DND-41 (cell line): ENCODE measurements around the gene ZNF326.
"Not testable (repeated sequence)": the region's sequence is repeated elsewhere in the genome, so short reads cannot be mapped to it uniquely, and the experiment has no call there.

Experiments used
- ATAC-seq: fragments of 200-7000 bp; cut with Tn5 transposase; 3 replicates; pipeline ENCODE4 v1.9.1; 2021; ENCODE audit warnings: low read depth; ENCODE audit not compliant: insufficient read depth
- DNase-seq: peaks from one replicate; pipeline ENCODE4 v3.0.0-alpha.2; 2020
- H2AFZ ChIP-seq: 2 replicates; pipeline ENCODE4 v1.6.0; 2012; ENCODE audit warnings: low read depth, low read length
- H3K27ac ChIP-seq: 2 replicates; pipeline ENCODE4 v1.5.1; 2012; ENCODE audit warnings: low read length, inconsistent platforms
- H3K27me3 ChIP-seq: fragments of 200-600 bp; sonication (generic); 2 replicates; pipeline ENCODE4 v1.6.0; 2012; ENCODE audit warnings: low read length, mild to moderate bottlenecking, inconsistent platforms; ENCODE audit not compliant: insufficient read depth, poor library complexity
- H3K36me3 ChIP-seq: 2 replicates; pipeline ENCODE4 v1.5.1; 2012; ENCODE audit warnings: low read length, inconsistent platforms; ENCODE audit not compliant: insufficient read depth
- H3K4me1 ChIP-seq: 2 replicates; pipeline ENCODE4 v1.5.1; 2012; ENCODE audit warnings: mild to moderate bottlenecking, low read length; ENCODE audit not compliant: insufficient read depth
- H3K4me2 ChIP-seq: 2 replicates; pipeline ENCODE4 v1.6.0; 2012; ENCODE audit warnings: mild to moderate bottlenecking, moderate library complexity, low read length, inconsistent platforms; ENCODE audit not compliant: insufficient read depth
- H3K4me3 ChIP-seq, 2 experiments: fragments of 200-600 bp in 1 of 2; shearing (Covaris generic) in 1 of 2; 2 replicates each; pipeline ENCODE4 v1.5.1; 2012 to 2016; ENCODE audit warnings: inconsistent platforms in 2 of 2, low read length in 2 of 2, mild to moderate bottlenecking in 2 of 2, low read depth in 1 of 2, moderate library complexity in 1 of 2
- H3K79me2 ChIP-seq: 2 replicates; pipeline ENCODE4 v1.6.0; 2012; ENCODE audit warnings: low read length, inconsistent platforms; ENCODE audit not compliant: insufficient read depth
- H3K9ac ChIP-seq: 2 replicates; pipeline ENCODE4 v1.6.0; 2012; ENCODE audit warnings: low read depth, mild to moderate bottlenecking, inconsistent platforms, low read length, moderate library complexity
- H3K9me3 ChIP-seq: 2 replicates; pipeline ENCODE4 v1.5.1; 2012; ENCODE audit warnings: low read length, moderate library complexity, mild to moderate bottlenecking, inconsistent platforms; ENCODE audit not compliant: insufficient read depth, severe bottlenecking
- H4K20me1 ChIP-seq: 2 replicates; pipeline ENCODE4 v1.6.0; 2012; ENCODE audit warnings: low read length; ENCODE audit not compliant: insufficient read depth
- EZH2 ChIP-seq: IDR thresholded peaks from 3 replicates; pipeline ENCODE4 v1.6.1; 2012; ENCODE audit warnings: borderline replicate concordance, low read depth, mild to moderate bottlenecking, moderate library complexity, low read length, inconsistent platforms; ENCODE audit not compliant: severe bottlenecking
- TF ChIP-seq, protein P1 (sequence below): IDR thresholded peaks from 2 replicates; pipeline ENCODE4 v1.5.1; 2012; ENCODE audit warnings: borderline replicate concordance, low read length, moderate library complexity, mild to moderate bottlenecking; ENCODE audit not compliant: poor library complexity, severe bottlenecking; ENCODE audit errors: extremely low read depth

ZNF326 gene

GRCh38 chr1:90045853-90046563 is 51.1 kb downstream of the ZNF326 start:
- H3K27ac ChIP-seq: no peak overlapping the region
- H3K36me3 ChIP-seq: no peaks in the 10 kb centered on the region
- H3K4me1 ChIP-seq: no peaks in the 10 kb centered on the region
- ATAC-seq: peak; percentile 80
- no peaks in the 10 kb centered on the region for H3K27me3 ChIP-seq
- no peak overlapping the region for H3K4me3 ChIP-seq
- H3K9ac ChIP-seq: no peak overlapping the region
- no peak overlapping the region for H3K4me2 ChIP-seq
- H3K79me2 ChIP-seq: no peaks in the 10 kb centered on the region
- H2AFZ ChIP-seq: no peak overlapping the region
- peak; percentile 53 for DNase-seq
- no peaks in the 10 kb centered on the region for H3K9me3 ChIP-seq
- TF ChIP-seq EZH2: no peak
- TF ChIP-seq, protein P1, sequence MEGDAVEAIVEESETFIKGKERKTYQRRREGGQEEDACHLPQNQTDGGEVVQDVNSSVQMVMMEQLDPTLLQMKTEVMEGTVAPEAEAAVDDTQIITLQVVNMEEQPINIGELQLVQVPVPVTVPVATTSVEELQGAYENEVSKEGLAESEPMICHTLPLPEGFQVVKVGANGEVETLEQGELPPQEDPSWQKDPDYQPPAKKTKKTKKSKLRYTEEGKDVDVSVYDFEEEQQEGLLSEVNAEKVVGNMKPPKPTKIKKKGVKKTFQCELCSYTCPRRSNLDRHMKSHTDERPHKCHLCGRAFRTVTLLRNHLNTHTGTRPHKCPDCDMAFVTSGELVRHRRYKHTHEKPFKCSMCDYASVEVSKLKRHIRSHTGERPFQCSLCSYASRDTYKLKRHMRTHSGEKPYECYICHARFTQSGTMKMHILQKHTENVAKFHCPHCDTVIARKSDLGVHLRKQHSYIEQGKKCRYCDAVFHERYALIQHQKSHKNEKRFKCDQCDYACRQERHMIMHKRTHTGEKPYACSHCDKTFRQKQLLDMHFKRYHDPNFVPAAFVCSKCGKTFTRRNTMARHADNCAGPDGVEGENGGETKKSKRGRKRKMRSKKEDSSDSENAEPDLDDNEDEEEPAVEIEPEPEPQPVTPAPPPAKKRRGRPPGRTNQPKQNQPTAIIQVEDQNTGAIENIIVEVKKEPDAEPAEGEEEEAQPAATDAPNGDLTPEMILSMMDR: peak; percentile 78
- H4K20me1 ChIP-seq: no peaks in the 10 kb centered on the region

DNA sequence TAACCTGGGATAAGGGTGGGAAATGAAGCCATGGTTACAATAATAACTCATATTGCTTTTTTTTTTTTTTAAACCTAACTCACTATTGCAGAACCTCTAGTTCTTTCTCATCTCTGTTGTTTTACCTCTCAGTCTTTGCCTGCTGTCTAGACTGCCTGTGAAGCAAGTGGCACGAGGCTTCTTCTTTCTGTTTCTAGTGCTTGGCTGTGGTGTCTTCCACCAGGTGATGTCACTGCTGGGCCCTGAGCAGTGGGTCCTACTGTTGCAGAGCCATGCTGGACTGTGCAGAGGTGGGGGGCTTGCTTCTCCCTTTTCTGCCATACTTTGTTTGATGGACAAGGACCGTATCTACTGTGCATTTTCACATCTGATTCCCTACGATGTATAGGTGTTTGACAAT is 51.7 kb downstream of the ZNF326 start:
- H2AFZ ChIP-seq: no peak overlapping the region
- no peaks in the 10 kb centered on the region for H4K20me1 ChIP-seq
- ATAC-seq (no peak; the same call in 2 of the 3 replicates), DNase-seq (no peak)
- no peaks in the 10 kb centered on the region for H3K79me2 ChIP-seq
- no peak overlapping the region for H3K4me3 ChIP-seq
- H3K9ac ChIP-seq: no peak overlapping the region
- H3K9me3 ChIP-seq: no peaks in the 10 kb centered on the region
- H3K36me3 ChIP-seq: no peaks in the 10 kb centered on the region
- TF ChIP-seq, protein P1: no peak
- no peak for TF ChIP-seq EZH2
- H3K27me3 ChIP-seq: no peaks in the 10 kb centered on the region
- H3K27ac ChIP-seq: no peak overlapping the region
- no peak overlapping the region for H3K4me2 ChIP-seq
- H3K4me1 ChIP-seq: no peaks in the 10 kb centered on the region

DNA sequence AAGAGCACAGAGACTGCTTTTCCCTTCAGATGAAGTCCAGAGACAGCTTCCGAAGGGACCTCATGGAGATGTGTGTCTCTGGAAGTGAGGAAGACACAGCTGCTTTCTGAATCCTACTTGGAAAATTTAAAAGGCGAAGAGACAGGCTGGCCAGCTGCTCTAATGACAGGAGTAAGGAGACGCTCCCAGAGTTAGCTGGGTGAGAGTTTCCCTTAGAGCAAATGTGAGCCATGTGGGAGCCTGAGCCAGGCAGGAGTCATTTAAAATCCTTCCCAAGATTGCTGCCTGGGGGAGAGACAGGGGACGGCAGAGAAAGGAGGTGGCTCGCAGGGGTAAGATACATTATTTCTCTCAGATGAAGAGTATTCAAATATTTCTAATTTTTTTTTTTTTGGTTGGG is 53.1 kb downstream of the ZNF326 start:
- Histone ChIP-seq H3K9ac (no peak overlapping the region), H3K4me1 (no peaks in the 10 kb centered on the region), H3K4me2 (no peak overlapping the region), H2AFZ (no peak overlapping the region), H3K27me3 (no peaks in the 10 kb centered on the region), H3K4me3 (no peak overlapping the region), H3K9me3 (no peaks in the 10 kb centered on the region), H3K36me3 (no peaks in the 10 kb centered on the region), H4K20me1 (no peaks in the 10 kb centered on the region), H3K27ac (no peak overlapping the region), H3K79me2 (no peaks in the 10 kb centered on the region)
- ATAC-seq (no peak), DNase-seq (no peak)
- TF ChIP-seq, protein P1: no peak
- no peak for TF ChIP-seq EZH2

GRCh38 chr1:90062700-90063643 is 68.1 kb downstream of the ZNF326 start:
- H3K4me3 ChIP-seq, H4K20me1 ChIP-seq, H2AFZ ChIP-seq, H3K27ac ChIP-seq, DNase-seq, ATAC-seq, H3K4me2 ChIP-seq, H3K36me3 ChIP-seq, H3K79me2 ChIP-seq, H3K27me3 ChIP-seq, H3K9ac ChIP-seq, H3K4me1 ChIP-seq, H3K9me3 ChIP-seq: not testable (repeated sequence)

GRCh38 chr1:90064109-90064508 is 69.2 kb downstream of the ZNF326 start:
- not testable (repeated sequence) for ATAC-seq, H3K36me3 ChIP-seq, H2AFZ ChIP-seq, H4K20me1 ChIP-seq, DNase-seq, H3K4me3 ChIP-seq, H3K4me1 ChIP-seq, H3K27me3 ChIP-seq, H3K79me2 ChIP-seq, H3K27ac ChIP-seq, H3K9ac ChIP-seq, H3K9me3 ChIP-seq, H3K4me2 ChIP-seq
